Calu3 (cell line): ENCODE results near the gene ACACA. TPM values are rescaled to one million over a fixed set of nuclear protein-coding genes. Genes with fewer than 3 reads are reported as not detected.

Experiments used
- BruUV-seq: library from RNA; stranded (reverse); fragments of 400-500 nt; replicated peaks from 2 replicates; lab custom pipeline; 2021; lab: Mats Ljungman, UMichigan
- CTCF ChIA-PET: fragments of 300-600 bp; sonication (Branson Sonifier 250); formaldehyde crosslinking; loops from one replicate; lab custom pipeline; 2022; ENCODE audit warnings: antibody characterized with exemption; lab: Charles Lee
- DNase-seq: peaks from one replicate; pipeline ENCODE4 v3.0.0; 2022
- H3K27ac Mint-ChIP-seq: one replicate; pipeline ENCODE4 v1.8.0; 2022; ENCODE audit warnings: mixed read lengths; ENCODE audit not compliant: unreplicated experiment
- H3K27me3 Mint-ChIP-seq: one replicate; pipeline ENCODE4 v1.8.0; 2022; ENCODE audit warnings: mixed read lengths; ENCODE audit not compliant: unreplicated experiment
- H3K36me3 Mint-ChIP-seq: one replicate; pipeline ENCODE4 v1.8.0; 2022; ENCODE audit warnings: mild to moderate bottlenecking, moderate library complexity, mixed read lengths; ENCODE audit not compliant: insufficient read depth, unreplicated experiment
- H3K4me1 Mint-ChIP-seq: one replicate; pipeline ENCODE4 v1.8.0; 2022; ENCODE audit warnings: mild to moderate bottlenecking, low read depth, mixed read lengths; ENCODE audit not compliant: unreplicated experiment
- H3K4me3 Mint-ChIP-seq: one replicate; pipeline ENCODE4 v1.8.0; 2022; ENCODE audit warnings: mild to moderate bottlenecking, low read depth, moderate library complexity, mixed read lengths; ENCODE audit not compliant: unreplicated experiment
- H3K9me3 Mint-ChIP-seq: one replicate; pipeline ENCODE4 v1.8.0; 2022; ENCODE audit warnings: low read depth, mixed read lengths; ENCODE audit not compliant: unreplicated experiment
- intact Hi-C: fragments of 100-400 bp; cut with micrococcal nuclease; formaldehyde crosslinking; loops from one replicate; pipeline ENCODE4 v1.10.0; 2022; ENCODE audit not compliant: unreplicated experiment
- total RNA-seq: library from RNA; stranded (reverse); gene quantifications from 2 replicates; pipeline ENCODE4 v1.2.3, GENCODE V29; 2022
- TF ChIP-seq, protein P1 (sequence below): fragments of 200-600 bp; IDR thresholded peaks from one replicate; pipeline ENCODE4 v1.8.0; 2022; ENCODE audit warnings: antibody characterized with exemption; ENCODE audit not compliant: unreplicated experiment

Gene ACACA
- total RNA-seq, 1 experiment from 2014 or later, result 392 TPM

- Mint-ChIP-seq H3K36me3 (peaks cover 67% of the 10 kb centered on the region), H3K9me3 (no peaks in the 10 kb centered on the region)
- intact Hi-C loops, result no loop called here
These were observed 319.0 kb downstream of the ACACA start for GRCh38 chr17:37087683-37088082.

DNA sequence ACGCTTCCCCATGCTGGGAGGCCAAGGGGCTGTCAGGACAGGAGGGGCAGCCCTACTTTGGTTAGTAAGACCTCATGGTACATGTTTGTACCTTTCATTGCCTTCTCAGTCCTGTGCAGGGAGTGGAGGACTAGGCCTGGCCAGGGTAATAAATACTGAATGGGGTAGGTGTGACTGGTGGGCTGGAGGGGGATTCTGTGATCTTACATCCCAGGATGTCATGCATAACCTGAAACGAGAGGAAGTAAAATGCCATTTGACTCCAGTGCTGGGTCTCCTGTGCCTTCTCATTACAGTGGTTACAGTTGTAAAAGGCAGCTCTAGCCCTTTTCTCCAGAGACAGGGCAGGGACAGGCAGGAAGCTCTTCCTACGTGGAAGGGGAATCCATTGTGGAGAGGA, 319.7 kb downstream of the ACACA start:
- intact Hi-C loops, result no loop called here
- H3K36me3 Mint-ChIP-seq, result peaks cover 71% of the 10 kb centered on the region

More at GRCh38 chr17:37087683-37088082, 319.0 kb downstream of the ACACA start:
- DNase-seq, result no peak
- peak overlapping the region; percentile 46 for H3K27ac Mint-ChIP-seq
- CTCF ChIA-PET, result interaction anchor here (1.0 to 1.1 kb wide), 3 partner anchors 123 to 1895 kb away, joined by 3 to 5 read pairs (median 3); no protein-coding TSS in a partner anchor
- no TSS peak for BruUV-seq
- peaks cover 31% of the 10 kb centered on the region for H3K4me1 Mint-ChIP-seq
- TF ChIP-seq, protein P1, sequence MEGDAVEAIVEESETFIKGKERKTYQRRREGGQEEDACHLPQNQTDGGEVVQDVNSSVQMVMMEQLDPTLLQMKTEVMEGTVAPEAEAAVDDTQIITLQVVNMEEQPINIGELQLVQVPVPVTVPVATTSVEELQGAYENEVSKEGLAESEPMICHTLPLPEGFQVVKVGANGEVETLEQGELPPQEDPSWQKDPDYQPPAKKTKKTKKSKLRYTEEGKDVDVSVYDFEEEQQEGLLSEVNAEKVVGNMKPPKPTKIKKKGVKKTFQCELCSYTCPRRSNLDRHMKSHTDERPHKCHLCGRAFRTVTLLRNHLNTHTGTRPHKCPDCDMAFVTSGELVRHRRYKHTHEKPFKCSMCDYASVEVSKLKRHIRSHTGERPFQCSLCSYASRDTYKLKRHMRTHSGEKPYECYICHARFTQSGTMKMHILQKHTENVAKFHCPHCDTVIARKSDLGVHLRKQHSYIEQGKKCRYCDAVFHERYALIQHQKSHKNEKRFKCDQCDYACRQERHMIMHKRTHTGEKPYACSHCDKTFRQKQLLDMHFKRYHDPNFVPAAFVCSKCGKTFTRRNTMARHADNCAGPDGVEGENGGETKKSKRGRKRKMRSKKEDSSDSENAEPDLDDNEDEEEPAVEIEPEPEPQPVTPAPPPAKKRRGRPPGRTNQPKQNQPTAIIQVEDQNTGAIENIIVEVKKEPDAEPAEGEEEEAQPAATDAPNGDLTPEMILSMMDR, result no peak
- H3K27me3 Mint-ChIP-seq, result no peaks in the 10 kb centered on the region
- no peak overlapping the region for H3K4me3 Mint-ChIP-seq

DNA sequence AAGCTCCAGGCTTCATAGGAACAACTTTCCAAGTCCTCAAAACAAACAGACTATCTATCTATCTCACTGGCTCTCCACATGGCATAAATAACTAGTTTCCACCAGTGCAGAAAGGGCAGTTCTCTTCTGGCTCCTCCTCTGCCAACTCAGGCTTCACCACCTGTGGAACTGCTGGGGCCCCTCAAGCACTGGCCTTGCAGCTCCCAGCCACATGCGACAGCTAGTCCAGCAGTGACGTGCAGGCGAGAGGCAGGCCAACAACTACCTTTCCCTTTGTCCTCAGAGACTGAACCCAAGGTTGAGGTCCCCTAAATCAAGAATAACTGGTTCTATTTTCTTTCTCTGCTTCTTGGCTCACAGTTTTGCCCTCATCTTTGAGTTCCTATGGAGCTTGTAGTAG, 320.3 kb downstream of the ACACA start:
- Mint-ChIP-seq H3K9me3 (no peaks in the 10 kb centered on the region), H3K4me3 (no peak overlapping the region), H3K27ac (no peak overlapping the region), H3K4me1 (peaks cover 31% of the 10 kb centered on the region), H3K36me3 (peaks cover 71% of the 10 kb centered on the region), H3K27me3 (no peaks in the 10 kb centered on the region)
- BruUV-seq, result no TSS peak
- CTCF ChIA-PET, result interaction anchor here (0.6 kb wide), 1 partner anchor 13 kb away, joined by 3 read pairs; no protein-coding TSS in a partner anchor
- intact Hi-C loops, result no loop called here
- no peak for DNase-seq
- TF ChIP-seq, protein P1, result no peak

More for the DNA sequence above, 319.7 kb downstream of the ACACA start:
- Mint-ChIP-seq H3K4me1 (peaks cover 31% of the 10 kb centered on the region), H3K27ac (peak overlapping the region; percentile 34), H3K9me3 (no peaks in the 10 kb centered on the region), H3K4me3 (no peak overlapping the region), H3K27me3 (no peaks in the 10 kb centered on the region)
- no peak for DNase-seq
- TF ChIP-seq, protein P1, result no peak
- no TSS peak for BruUV-seq
- CTCF ChIA-PET, result no interaction called here

GRCh38 chr17:37084372-37084771, 322.3 kb downstream of the ACACA start:
- H3K27me3 Mint-ChIP-seq, result no peaks in the 10 kb centered on the region
- no peak overlapping the region for H3K27ac Mint-ChIP-seq
- BruUV-seq, result no TSS peak
- DNase-seq, result no peak
- no peak overlapping the region for H3K4me3 Mint-ChIP-seq
- H3K4me1 Mint-ChIP-seq, result peaks cover 23% of the 10 kb centered on the region
- CTCF ChIA-PET, result interaction anchor here (0.6 to 3.8 kb wide), 5 partner anchors 8 to 248 kb away, joined by 4 to 16 read pairs (median 12); no protein-coding TSS in a partner anchor
- H3K36me3 Mint-ChIP-seq, result peaks cover 56% of the 10 kb centered on the region
- intact Hi-C loops, result no loop called here
- TF ChIP-seq, protein P1, result no peak
- peaks cover 4% of the 10 kb centered on the region for H3K9me3 Mint-ChIP-seq
